AG04449 (cell line): Measurements from ENCODE around the gene PYGB.

ENCODE experiments used
- CTCF ChIA-PET: fragments of 350-600 bp; formaldehyde crosslinking; extraction: SDS; loops from one replicate; lab custom pipeline; 2021; ENCODE audit warnings: antibody characterized with exemption; lab: Yijun Ruan, JAX
- POLR2A ChIA-PET: fragments of 400-600, 350-600 bp; formaldehyde crosslinking; extraction: SDS; loops from one replicate; lab custom pipeline; 2020; ENCODE audit warnings: antibody characterized with exemption, inconsistent platforms; lab: Yijun Ruan, JAX
- DNase-seq: peaks from one replicate; pipeline ENCODE4 v3.0.0-alpha.2; 2010; ENCODE audit warnings: low read depth, low spot score
- H3K4me3 ChIP-seq: 2 replicates; pipeline ENCODE4 v1.5.1; 2011; ENCODE audit warnings: low read depth, mild to moderate bottlenecking, control low read depth, low read length
- TF ChIP-seq, protein P1 (sequence below): IDR thresholded peaks from one replicate; pipeline ENCODE4 v1.5.1; 2011; ENCODE audit warnings: mild to moderate bottlenecking, moderate library complexity, low read length, control low read depth, inconsistent platforms; ENCODE audit not compliant: insufficient read depth; ENCODE audit errors: missing control alignments

PYGB gene

DNA sequence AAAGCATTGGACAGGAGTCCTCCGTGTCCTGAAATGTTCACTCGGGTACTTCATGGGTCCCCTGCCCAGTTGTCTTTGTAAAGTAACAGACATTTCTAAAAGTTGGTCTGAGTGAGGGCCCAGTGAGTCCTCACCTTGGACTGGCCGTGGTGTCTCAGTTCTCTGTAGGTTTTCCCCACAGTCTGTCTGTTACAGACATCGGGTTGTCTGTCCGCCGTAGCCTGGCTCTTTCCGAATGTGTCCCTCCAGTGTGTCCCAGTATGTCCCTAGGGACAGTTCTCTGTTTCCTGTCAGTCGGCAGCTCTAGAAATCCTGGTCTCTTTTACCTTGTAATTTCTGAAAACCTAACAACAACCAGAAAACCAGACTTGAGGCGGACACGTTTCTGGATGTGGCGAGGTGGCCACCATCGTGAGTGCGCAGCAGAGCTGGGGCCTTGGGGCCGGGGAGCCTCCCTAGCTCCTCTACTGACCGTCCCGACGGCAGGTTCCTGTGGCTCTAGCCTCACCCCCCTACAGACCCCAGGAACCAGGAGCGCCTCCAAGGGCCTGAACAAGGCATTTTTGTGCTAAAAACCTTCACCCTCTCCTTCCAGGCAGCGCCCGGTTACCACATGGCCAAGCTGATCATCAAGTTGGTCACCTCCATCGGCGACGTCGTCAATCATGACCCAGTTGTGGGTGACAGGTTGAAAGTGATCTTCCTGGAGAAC is 42.2 kb downstream of the PYGB start:
- no peak for DNase-seq
- H3K4me3 ChIP-seq = no peak overlapping the region
- TF ChIP-seq, protein P1, sequence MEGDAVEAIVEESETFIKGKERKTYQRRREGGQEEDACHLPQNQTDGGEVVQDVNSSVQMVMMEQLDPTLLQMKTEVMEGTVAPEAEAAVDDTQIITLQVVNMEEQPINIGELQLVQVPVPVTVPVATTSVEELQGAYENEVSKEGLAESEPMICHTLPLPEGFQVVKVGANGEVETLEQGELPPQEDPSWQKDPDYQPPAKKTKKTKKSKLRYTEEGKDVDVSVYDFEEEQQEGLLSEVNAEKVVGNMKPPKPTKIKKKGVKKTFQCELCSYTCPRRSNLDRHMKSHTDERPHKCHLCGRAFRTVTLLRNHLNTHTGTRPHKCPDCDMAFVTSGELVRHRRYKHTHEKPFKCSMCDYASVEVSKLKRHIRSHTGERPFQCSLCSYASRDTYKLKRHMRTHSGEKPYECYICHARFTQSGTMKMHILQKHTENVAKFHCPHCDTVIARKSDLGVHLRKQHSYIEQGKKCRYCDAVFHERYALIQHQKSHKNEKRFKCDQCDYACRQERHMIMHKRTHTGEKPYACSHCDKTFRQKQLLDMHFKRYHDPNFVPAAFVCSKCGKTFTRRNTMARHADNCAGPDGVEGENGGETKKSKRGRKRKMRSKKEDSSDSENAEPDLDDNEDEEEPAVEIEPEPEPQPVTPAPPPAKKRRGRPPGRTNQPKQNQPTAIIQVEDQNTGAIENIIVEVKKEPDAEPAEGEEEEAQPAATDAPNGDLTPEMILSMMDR = no peak
- ChIA-PET POLR2A (no interaction called here), CTCF (interaction anchor here (1.0 to 1.9 kb wide), 3 partner anchors 9 to 110 kb away, joined by 3 to 12 read pairs (median 8); no protein-coding TSS in a partner anchor)

DNA sequence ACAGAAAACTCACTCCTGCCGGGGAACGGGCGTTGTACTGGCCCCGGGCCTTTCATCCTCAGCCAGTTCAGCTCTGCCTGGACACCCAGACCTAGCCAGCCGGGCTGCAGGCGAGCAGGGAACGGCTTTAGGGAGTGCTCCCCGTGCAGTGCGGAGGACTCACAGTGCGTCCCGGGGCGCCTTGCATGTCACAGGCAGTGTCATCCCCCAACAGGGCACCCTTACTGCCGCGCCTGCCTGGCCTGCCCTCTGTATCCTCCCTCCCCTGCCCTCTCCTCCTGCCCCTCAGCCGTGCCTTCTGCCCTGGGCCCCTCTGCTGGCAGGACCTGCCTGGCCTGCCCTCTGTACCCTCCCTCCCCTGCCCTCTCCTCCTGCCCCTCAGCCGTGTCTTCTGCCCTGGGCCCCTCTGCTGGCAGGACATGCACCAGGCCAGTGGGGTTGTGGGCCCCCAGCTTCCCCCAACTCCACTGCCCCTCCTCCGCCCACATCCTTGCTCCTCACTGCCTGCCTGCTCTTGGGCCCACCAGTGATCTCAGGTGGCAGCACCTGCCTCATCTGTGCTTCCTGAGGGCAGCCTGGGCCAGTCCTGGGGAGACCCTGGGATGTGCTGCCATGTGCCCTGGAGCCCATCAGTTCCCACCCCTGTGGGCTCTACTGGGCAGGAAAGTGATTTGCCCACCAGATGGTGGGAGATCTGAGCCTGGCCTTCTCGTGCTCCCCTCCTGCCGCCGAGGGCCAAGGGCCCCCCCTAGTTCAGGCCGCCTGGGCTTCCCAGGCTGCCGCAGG is 43.0 kb downstream of the PYGB start:
- CTCF ChIA-PET = interaction anchor here (1.1 to 1.9 kb wide), 3 partner anchors 8 to 109 kb away, joined by 3 to 12 read pairs (median 8); no protein-coding TSS in a partner anchor
- TF ChIP-seq, protein P1 = no peak
- DNase-seq = no peak
- POLR2A ChIA-PET = no interaction called here
- H3K4me3 ChIP-seq = no peak overlapping the region

- CTCF ChIA-PET = interaction anchor here (1.2 kb wide), 1 partner anchor 108 kb away, joined by 3 read pairs; no protein-coding TSS in a partner anchor
- POLR2A ChIA-PET = no interaction called here
- DNase-seq = no peak
- H3K4me3 ChIP-seq = no peak overlapping the region
- TF ChIP-seq, protein P1 = no peak
Observed at GRCh38 chr20:25291432-25292133, 43.7 kb downstream of the PYGB start.

DNA sequence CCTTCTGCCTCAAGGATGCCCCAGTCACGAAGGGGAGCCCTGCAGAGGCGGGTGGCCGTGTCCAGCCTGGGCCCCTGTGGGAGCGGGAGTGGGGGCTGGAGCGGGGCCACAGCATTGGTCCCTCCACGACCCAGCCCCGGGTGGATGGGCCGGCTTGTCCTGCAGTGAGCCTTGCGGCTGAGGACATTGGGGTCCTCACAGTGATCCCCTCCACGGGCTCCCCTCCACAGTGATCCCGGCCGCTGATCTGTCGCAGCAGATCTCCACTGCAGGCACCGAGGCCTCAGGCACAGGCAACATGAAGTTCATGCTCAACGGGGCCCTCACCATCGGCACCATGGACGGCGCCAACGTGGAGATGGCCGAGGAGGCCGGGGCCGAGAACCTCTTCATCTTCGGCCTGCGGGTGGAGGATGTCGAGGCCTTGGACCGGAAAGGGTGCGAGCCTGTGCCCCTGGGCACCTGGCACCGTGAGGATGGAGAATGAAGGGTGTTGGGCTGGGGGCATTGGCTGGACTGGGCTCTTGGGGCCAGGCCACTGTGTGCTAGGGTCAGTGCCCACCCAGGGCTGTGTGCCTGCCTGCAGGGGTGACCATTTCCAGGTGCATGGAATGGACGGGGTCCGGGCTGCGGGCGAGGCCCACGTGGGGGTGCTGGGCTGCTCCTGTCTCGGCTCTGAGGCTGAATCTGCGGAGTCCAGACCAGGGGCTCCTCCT is 44.4 kb downstream of the PYGB start:
- CTCF ChIA-PET = interaction anchor here (1.2 to 5.0 kb wide), 4 partner anchors 10 to 107 kb away, joined by 3 to 99 read pairs (median 7); no protein-coding TSS in a partner anchor
- TF ChIP-seq, protein P1 = no peak
- POLR2A ChIA-PET = no interaction called here
- no peak overlapping the region for H3K4me3 ChIP-seq
- DNase-seq = no peak

GRCh38 chr20:25293507-25293906 is 45.6 kb downstream of the PYGB start:
- H3K4me3 ChIP-seq = no peak overlapping the region
- POLR2A ChIA-PET = no interaction called here
- CTCF ChIA-PET = interaction anchor here (1.0 to 5.0 kb wide), 11 partner anchors 9 to 111 kb away, joined by 3 to 99 read pairs (median 3); partner anchors contain the start of gene PYGB
- no peak for DNase-seq
- TF ChIP-seq, protein P1 = no peak
